Activated gamma-delta T cell (primary cell): ENCODE results near the gene PPWD1.
A peak's percentile ranks its signal among the peaks of the same experiment; 100 is the strongest.

Experiments used
- DNase-seq: peaks from one replicate; lab custom pipeline; 2025; lab: John Stamatoyannopoulos, UW

Gene PPWD1

DNA sequence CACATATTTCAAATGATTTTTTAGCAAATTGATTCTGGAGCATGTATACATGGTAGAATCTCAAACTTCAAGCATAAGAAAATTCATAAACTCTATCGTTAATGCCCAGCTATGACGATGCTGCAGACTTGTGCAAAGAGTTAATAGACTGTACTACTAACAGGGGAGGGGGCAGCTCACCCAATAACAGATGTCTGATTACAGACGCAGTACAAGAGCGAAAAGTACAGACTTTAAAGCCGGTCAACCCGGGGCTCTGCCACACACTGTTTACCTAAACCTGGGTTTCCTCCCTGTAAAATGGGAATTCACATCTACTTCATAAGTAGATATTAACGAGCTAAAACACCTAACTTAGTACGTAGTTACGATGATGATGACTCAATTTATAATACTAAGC lies 60.4 kb downstream of the PPWD1 start:
- no peak for DNase-seq

DNA sequence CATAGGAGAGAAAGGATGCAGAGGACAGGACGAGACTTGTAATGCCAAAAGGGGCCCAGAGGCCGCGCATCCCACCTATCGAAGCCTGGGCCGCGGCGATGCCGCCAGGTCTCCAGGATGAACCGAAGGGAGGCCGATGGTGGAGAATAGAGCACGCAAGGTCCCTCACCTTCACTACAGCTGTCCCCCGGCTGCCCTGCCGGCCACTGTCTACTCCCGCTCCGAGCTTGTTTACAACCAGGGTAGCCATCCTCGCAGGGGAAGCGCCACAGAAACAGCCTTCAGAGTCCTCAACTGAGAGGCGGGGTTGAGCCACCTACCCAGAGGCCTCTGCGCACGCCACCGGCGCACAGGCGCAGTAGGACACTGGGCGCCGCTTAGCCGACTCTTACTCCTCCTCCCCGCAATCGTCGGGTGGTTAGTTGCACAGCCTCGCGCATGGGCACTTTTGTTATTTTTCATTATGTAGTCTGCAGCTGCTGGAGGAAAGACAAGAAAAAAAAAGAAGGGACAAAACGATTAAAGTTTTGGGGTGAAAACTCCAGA lies 61.0 kb downstream of the PPWD1 start, which contains the start of gene TRIM23:
Gene TRIM23 (minus strand): TSS at position 309 of the 546 bp plus-strand sequence. CDS start 59 bp downstream, at position 250.
- peak; percentile 81 for DNase-seq

DNA sequence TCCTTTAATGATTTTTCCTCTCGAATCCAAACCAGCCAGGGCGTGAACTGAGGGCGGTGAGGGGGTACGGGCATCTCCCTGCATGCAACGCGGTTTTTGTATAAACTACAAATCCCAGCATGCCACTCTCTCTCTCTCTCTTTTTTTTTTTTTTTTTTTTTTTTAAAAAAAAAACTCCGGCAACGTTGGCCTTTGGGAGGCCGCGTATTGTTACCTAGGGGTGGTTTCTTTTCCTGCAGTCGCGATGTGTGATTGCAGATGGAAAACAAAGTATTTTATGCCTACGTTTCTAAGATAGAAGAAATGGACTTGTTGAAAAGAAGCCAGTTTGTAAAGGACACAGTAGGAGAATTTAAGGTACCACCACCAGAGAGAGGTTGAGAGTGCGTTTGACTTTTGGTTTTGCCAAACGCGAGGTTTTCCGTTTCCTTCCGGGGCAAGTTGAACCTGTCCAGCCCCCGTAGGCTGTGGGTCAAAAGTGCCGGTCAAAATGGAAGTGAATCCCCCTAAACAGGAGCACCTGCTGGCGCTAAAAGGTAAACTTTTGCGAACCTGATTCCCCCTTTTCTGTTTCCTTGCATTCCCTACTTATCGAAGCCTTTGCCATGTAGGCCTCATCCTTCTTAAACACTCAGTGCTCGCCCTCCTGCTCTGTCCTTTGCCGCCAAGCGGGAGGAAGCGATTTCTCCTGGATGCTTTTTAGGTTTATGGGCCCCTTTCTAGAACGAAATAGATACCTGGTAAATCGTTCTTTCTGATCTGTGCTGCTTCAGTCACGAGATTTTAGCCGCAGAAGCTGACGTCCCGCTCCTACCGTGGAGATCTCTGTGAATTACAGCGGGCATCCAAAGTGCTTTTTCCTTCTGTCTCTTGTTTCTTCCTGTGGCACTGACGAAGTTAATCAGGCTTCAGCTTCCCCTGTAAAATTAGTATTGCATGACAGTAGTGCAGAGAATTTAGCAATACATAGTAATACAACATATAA lies 61.8 kb downstream of the PPWD1 start, which contains the start of the genes SHLD3 and TRAPPC13:
Gene SHLD3 (plus strand): TSS at position 457 of the 985 bp plus-strand sequence. CDS start 4,561 bp downstream, outside the sequence.
Gene TRAPPC13 (plus strand): TSS at position 457 of the 985 bp plus-strand sequence. CDS start 34 bp downstream, at position 491.
- no peak for DNase-seq

- no peak for DNase-seq
Measured at GRCh38 chr5:65625743-65626142, 62.6 kb downstream of the PPWD1 start.

GRCh38 chr5:65630981-65631380 lies 67.9 kb downstream of the PPWD1 start:
- no peak for DNase-seq
